ENCODE results near the gene MT3. TPM values are rescaled to one million over a fixed set of nuclear protein-coding genes. Genes with fewer than 3 reads are reported as not detected.

Gene MT3
- total and polyA plus RNA-seq, 2 experiments from 2014 or later, result not detected

DNA sequence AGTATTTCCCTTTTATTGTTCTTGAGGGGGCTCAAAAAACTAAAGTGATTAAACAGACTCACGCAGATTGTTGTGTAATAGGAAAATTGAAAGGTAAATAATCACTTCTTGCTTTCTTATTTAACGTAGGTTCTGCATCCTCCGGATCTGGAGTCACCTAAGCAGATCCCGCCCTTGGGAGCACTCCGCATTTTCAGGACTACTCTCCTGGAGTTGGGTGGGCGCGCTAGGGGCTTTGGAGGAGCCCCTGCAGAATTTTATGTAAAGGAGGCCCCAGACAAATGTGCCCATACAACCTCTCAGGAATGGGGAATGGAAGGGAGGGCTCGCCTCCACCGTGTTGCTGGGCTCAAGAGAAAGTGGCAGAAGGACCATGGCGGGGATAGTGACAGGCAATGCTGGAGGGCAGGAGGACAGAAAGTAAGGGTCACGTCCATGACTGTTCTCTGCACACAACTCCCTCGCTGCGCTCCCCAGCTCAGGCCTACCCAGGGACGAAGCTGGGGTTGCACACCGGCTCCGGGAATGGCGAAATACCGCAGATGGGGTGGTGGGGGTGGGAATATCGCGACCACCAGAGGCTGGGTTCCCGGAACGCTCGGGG is 27.4 kb downstream of the MT3 start:
- Histone ChIP-seq H3K4me2 (peak overlapping the region; percentile 92), H3K4me1 (ENCODE audit: insufficient read depth) (peaks cover 42% of the 10 kb centered on the region), H3K27me3 (ENCODE audit: insufficient read depth) (peaks cover 99% of the 10 kb centered on the region), H3K36me3 (ENCODE audit: insufficient read depth) (no peaks in the 10 kb centered on the region), H3K27ac (ENCODE audit: low read depth) (no peak overlapping the region), H4K20me1 (replicated peaks; ENCODE audit: insufficient read depth) (0 out of 2 replicates have a peak, but pooled peaks cover 9% of the 10 kb centered on the region), H3K79me2 (replicated peaks; ENCODE audit: insufficient read depth) (no peaks in the 10 kb centered on the region), H2AFZ (peak overlapping the region; percentile 96), H3F3A (replicated peaks; ENCODE audit: low read depth) (0 out of 2 replicates have a peak, but pooled peaks cover 3% of the 10 kb centered on the region), H3K4me3 (peak overlapping the region; percentile 73), H3K9me2 (ENCODE audit: insufficient read depth) (no peaks in the 10 kb centered on the region)
- Mint-ChIP-seq H3K27me3 (ENCODE audit: insufficient read depth, low read depth, poor library complexity) (peaks cover 71% of the 10 kb centered on the region), H3K9me3 (no peaks in the 10 kb centered on the region), H3K36me3 (ENCODE audit: low read depth) (no peaks in the 10 kb centered on the region), H3K4me1 (peaks cover 34% of the 10 kb centered on the region), H3K4me3 (peak overlapping the region; percentile 83), H3K27ac (no peak overlapping the region)
- DNase-seq (ENCODE audit: low spot score) (no peak), ATAC-seq (peak; percentile 51)
- TF ChIP-seq, protein P1, sequence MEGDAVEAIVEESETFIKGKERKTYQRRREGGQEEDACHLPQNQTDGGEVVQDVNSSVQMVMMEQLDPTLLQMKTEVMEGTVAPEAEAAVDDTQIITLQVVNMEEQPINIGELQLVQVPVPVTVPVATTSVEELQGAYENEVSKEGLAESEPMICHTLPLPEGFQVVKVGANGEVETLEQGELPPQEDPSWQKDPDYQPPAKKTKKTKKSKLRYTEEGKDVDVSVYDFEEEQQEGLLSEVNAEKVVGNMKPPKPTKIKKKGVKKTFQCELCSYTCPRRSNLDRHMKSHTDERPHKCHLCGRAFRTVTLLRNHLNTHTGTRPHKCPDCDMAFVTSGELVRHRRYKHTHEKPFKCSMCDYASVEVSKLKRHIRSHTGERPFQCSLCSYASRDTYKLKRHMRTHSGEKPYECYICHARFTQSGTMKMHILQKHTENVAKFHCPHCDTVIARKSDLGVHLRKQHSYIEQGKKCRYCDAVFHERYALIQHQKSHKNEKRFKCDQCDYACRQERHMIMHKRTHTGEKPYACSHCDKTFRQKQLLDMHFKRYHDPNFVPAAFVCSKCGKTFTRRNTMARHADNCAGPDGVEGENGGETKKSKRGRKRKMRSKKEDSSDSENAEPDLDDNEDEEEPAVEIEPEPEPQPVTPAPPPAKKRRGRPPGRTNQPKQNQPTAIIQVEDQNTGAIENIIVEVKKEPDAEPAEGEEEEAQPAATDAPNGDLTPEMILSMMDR (conservative IDR thresholded peaks at IDR 0.05; ENCODE audit: low read depth in 2 of 2), result no peak
- TF ChIP-seq EZH2 (IDR thresholded peaks at IDR 0.05; ENCODE audit: low read depth, unreplicated experiment), result peak; percentile 50
- TF ChIP-seq NANOG (IDR thresholded peaks at IDR 0.05; ENCODE audit: borderline replicate concordance), result no peak

DNA sequence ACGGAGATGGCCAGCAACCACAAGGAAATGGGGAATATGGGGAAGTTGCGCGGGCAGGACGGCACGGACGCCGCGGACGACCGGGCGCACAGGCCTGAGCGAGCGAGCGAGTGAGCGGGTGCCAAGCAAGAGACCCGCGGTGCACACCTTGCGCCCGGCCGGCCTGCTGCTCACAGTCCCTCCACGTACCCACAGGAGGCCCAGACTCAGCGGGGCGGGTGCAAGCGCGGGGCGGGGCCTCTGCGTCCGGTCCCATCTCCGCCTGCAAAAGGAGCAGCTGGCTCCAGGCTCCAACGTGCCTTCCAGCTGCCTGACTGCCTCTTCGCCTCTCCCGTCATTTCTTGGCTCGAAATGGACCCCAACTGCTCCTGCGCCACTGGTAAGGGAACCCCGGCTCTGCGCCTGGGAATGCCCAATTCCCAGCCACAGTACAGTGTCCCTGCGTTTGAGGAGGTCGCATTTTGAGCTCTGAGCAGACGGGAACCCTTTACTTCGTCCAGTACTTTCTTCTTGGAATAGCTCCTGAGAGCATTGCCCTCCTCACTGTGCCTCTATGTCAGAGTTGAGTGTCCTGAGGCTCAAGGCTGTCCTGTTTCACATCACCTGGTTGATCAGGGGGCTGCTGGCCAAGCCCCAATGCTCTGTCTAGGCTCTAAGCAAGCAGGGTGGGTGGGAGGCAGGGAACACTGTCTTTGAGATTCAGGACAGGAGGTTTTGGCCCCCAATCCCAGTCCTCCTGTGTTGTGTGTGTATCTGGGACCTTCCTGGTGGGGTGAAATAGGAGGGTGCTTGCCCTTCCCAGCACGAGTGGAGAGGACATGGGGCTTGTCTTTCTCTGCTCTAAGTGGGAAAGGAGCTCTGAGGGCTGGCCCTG is 28.1 kb downstream of the MT3 start:
- Mint-ChIP-seq H3K9me3 (peaks cover 3% of the 10 kb centered on the region; the same call in 1 of the 3 replicates), H3K36me3 (ENCODE audit: low read depth) (no peaks in the 10 kb centered on the region), H3K4me3 (peak overlapping the region; percentile 83), H3K4me1 (peaks cover 42% of the 10 kb centered on the region), H3K27me3 (ENCODE audit: insufficient read depth, low read depth, poor library complexity) (peaks cover 76% of the 10 kb centered on the region), H3K27ac (no peak overlapping the region)
- peak overlapping the region; percentile 96 for H2AFZ ChIP-seq
- ATAC-seq (peak; percentile 73), DNase-seq (ENCODE audit: low spot score) (peak; percentile 70)
- H3K4me3 ChIP-seq, result peak overlapping the region; percentile 73
- TF ChIP-seq JUNB (IDR thresholded peaks at IDR 0.05; ENCODE audit: unreplicated experiment), result no peak
- TF ChIP-seq, protein P2, sequence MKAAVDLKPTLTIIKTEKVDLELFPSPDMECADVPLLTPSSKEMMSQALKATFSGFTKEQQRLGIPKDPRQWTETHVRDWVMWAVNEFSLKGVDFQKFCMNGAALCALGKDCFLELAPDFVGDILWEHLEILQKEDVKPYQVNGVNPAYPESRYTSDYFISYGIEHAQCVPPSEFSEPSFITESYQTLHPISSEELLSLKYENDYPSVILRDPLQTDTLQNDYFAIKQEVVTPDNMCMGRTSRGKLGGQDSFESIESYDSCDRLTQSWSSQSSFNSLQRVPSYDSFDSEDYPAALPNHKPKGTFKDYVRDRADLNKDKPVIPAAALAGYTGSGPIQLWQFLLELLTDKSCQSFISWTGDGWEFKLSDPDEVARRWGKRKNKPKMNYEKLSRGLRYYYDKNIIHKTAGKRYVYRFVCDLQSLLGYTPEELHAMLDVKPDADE (IDR thresholded peaks at IDR 0.05), result no peak
- TF ChIP-seq, protein P3, sequence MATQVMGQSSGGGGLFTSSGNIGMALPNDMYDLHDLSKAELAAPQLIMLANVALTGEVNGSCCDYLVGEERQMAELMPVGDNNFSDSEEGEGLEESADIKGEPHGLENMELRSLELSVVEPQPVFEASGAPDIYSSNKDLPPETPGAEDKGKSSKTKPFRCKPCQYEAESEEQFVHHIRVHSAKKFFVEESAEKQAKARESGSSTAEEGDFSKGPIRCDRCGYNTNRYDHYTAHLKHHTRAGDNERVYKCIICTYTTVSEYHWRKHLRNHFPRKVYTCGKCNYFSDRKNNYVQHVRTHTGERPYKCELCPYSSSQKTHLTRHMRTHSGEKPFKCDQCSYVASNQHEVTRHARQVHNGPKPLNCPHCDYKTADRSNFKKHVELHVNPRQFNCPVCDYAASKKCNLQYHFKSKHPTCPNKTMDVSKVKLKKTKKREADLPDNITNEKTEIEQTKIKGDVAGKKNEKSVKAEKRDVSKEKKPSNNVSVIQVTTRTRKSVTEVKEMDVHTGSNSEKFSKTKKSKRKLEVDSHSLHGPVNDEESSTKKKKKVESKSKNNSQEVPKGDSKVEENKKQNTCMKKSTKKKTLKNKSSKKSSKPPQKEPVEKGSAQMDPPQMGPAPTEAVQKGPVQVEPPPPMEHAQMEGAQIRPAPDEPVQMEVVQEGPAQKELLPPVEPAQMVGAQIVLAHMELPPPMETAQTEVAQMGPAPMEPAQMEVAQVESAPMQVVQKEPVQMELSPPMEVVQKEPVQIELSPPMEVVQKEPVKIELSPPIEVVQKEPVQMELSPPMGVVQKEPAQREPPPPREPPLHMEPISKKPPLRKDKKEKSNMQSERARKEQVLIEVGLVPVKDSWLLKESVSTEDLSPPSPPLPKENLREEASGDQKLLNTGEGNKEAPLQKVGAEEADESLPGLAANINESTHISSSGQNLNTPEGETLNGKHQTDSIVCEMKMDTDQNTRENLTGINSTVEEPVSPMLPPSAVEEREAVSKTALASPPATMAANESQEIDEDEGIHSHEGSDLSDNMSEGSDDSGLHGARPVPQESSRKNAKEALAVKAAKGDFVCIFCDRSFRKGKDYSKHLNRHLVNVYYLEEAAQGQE (IDR thresholded peaks at IDR 0.05; ENCODE audit: unreplicated experiment), result no peak
- TF ChIP-seq, protein P1 (conservative IDR thresholded peaks at IDR 0.05; ENCODE audit: low read depth in 2 of 2), result no peak
- TF ChIP-seq ZNF331 (CRISPR knock-in tag; IDR thresholded peaks at IDR 0.05; ENCODE audit: low read depth), result no peak
- TF ChIP-seq EZH2phosphoT487 (IDR thresholded peaks at IDR 0.05; ENCODE audit: unreplicated experiment), result peak; percentile 48
- TF ChIP-seq EZH2 (IDR thresholded peaks at IDR 0.05; ENCODE audit: low read depth, unreplicated experiment), result peak; percentile 67
- no peak for TF ChIP-seq STAT1 (IDR thresholded peaks at IDR 0.05; ENCODE audit: unreplicated experiment)
- TF ChIP-seq NANOG (IDR thresholded peaks at IDR 0.05; ENCODE audit: borderline replicate concordance), result no peak
- no peak for TF ChIP-seq POLR2AphosphoS5 (IDR thresholded peaks at IDR 0.05; ENCODE audit: low read depth)
- H4K20me1 ChIP-seq (replicated peaks; ENCODE audit: insufficient read depth), result 0 out of 2 replicates have a peak, but pooled peaks cover 9% of the 10 kb centered on the region
- H3K4me2 ChIP-seq, result peak overlapping the region; percentile 92
- 0 out of 2 replicates have a peak, but pooled peaks cover 3% of the 10 kb centered on the region for H3F3A ChIP-seq (replicated peaks; ENCODE audit: low read depth)
- no peaks in the 10 kb centered on the region for H3K36me3 ChIP-seq (ENCODE audit: insufficient read depth)
- no peak overlapping the region for H3K27ac ChIP-seq (ENCODE audit: low read depth)
- peaks cover 50% of the 10 kb centered on the region for H3K4me1 ChIP-seq (ENCODE audit: insufficient read depth)
- H3K9me2 ChIP-seq (ENCODE audit: insufficient read depth), result no peaks in the 10 kb centered on the region
- H3K27me3 ChIP-seq (ENCODE audit: insufficient read depth), result peaks cover 99% of the 10 kb centered on the region
- no peaks in the 10 kb centered on the region for H3K79me2 ChIP-seq (replicated peaks; ENCODE audit: insufficient read depth)

Data from GM23338 (cell line).